HG02798 (cell line): Measurements from ENCODE around the gene VPS18.

Source experiments
- ATAC-seq: cut with Tn5 transposase; IDR thresholded peaks from one replicate; pipeline ENCODE4 v1.9.1; 2021; ENCODE audit warnings: mild to moderate bottlenecking; ENCODE audit not compliant: unreplicated experiment, poor library complexity

The VPS18 gene

DNA sequence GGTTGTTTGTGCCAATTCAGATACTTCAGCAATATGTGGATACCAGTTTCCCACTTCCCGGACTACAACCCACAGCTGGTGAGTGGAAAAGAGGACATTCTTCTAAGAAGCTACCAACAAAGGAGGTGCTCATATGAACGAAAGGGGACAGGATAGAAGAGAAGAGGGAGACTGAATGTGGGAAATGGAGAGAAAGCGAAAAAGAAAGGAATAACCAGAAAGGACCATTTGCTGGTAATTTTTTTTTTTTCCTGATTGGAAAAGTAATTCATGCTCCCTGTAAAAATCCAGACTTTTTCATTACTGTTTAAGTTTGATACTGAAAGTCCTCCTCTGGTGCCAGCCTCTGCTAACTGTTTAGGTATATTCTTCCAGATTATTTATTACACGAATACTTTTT, 57.5 kb downstream of the VPS18 start:
- no peak for ATAC-seq

DNA sequence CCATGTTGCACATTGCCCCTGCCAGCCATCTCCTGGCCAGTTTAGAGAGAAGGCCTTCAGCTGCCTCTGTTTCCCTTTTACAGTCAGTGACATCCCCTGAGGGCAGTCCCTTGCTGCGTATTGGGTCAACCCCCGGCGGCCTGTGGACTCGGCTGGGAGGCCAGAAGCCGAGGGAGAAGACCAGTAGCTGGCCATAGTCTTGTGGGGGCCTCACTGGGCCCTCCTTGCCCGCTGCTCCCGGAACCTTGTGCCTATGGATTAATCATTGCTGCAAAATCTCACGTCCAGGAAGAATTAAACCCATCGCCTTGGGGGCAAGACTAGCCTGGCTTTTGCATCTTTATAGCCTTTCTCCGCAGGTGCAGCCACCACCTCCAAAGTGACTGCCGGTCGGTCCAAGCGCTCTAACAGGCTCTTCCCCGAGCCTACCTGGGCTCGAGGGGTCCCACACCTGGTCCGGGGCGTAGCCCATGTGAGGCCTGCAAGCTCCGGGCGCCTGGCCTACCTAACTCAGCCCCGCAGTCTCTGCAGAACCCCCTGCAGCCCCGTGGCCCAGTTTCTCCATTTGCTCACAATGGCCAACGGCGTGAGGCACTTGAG, 58.2 kb downstream of the VPS18 start:
- ATAC-seq: no peak

DNA sequence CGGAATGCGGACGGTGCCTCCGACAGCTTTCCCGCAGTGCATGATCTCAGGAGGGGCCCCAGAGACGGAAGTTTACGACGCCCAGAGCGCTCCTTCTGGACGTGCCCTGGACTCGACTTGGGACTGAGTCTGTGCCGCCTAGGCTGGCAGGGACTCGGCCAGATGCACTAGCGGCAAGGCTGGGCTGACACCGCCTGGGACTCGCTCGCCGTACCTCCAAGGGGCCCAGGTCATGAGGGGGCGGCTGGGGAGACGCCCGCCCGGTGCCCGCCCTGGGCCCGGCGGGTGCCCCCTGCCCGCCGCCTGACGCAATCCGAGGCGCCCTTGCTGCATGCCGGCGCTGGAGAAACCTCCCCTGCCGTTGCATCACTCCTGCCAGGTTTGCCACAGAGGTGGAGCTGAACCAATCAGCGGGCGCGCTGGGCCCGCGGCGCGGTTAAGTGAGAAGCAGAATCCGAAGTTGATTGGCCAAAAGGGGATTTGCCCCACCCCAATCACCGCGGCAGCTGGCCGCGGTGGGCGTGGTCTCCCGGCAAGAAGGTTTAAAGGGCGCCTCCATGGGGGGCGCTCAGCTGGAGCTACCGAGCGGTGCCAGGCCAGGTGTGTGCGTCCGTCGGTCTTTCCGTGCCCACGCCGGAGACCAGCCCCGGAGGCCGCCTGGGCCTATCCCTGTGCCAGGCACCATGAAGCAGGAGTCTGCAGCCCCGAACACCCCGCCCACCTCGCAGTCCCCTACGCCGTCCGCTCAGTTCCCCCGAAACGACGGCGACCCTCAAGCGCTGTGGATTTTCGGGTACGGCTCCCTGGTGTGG, 58.9 kb downstream of the VPS18 start, which contains the start of gene CHAC1:
Gene CHAC1 (plus strand): TSS at position 571 of the 812 bp plus-strand sequence. CDS start 113 bp downstream, at position 684.
- ATAC-seq: peak; percentile 96
